ENCODE results near the gene CFAP54. TPM values are rescaled to one million over a fixed set of nuclear protein-coding genes. Genes with fewer than 3 reads are reported as not detected.
A peak's percentile ranks its signal among the peaks of the same experiment; 100 is the strongest.

CFAP54 gene
- total RNA-seq, 1 experiment from 2014 or later, result 0.09 TPM

DNA sequence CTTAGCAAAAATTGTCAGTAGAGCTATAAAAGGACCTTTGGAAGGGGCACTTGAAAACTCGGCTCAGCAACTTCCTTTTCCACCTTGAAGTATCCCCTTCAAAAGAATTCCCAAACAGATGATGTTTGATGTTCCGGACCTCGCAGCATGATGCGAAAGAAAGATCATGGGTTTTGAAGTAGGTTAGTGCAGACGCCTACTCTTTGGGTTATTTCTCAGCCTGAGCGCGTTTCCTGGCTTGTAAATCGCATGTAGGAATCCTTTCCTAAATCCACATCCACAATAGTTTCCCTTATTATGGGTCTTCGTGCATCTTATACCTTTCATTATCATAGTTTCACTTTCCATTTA is 417.1 kb downstream of the CFAP54 start:
- H3K27ac Mint-ChIP-seq, result no peak overlapping the region
- H3K4me3 Mint-ChIP-seq, result peak overlapping the region; percentile 73
- DNase-seq (ENCODE audit: low spot score) (no peak), ATAC-seq (no peak)
- peaks cover 33% of the 10 kb centered on the region for H3K4me1 Mint-ChIP-seq
- peaks cover 5% of the 10 kb centered on the region for H3K9me3 Mint-ChIP-seq
- CTCF ChIA-PET, result no interaction called here
- POLR2A ChIA-PET, result no interaction called here
- TF ChIP-seq TCF7 (CRISPR knock-in tag; IDR thresholded peaks at IDR 0.05; ENCODE audit: low read depth) (no peak), ZNF138 (CRISPR knock-in tag; conservative IDR thresholded peaks at IDR 0.05) (no peak), ZNF671 (CRISPR knock-in tag; IDR thresholded peaks at IDR 0.05) (no peak), HMGA2 (CRISPR knock-in tag; IDR thresholded peaks at IDR 0.05) (no peak), ELF4 (CRISPR knock-in tag; IDR thresholded peaks at IDR 0.05; ENCODE audit: low read depth) (no peak), PRRX2 (CRISPR knock-in tag; IDR thresholded peaks at IDR 0.05) (no peak), GABPB1 (CRISPR knock-in tag; IDR thresholded peaks at IDR 0.05) (no peak), JAZF1 (CRISPR knock-in tag; IDR thresholded peaks at IDR 0.05) (no peak), FOXP1 (CRISPR knock-in tag; IDR thresholded peaks at IDR 0.05; ENCODE audit: borderline replicate concordance) (no peak), CREM (CRISPR knock-in tag; IDR thresholded peaks at IDR 0.05) (no peak), MYBL2 (CRISPR knock-in tag; IDR thresholded peaks at IDR 0.05) (no peak), KAT7 (CRISPR knock-in tag; IDR thresholded peaks at IDR 0.05; ENCODE audit: borderline replicate concordance) (no peak), ZNF263 (CRISPR knock-in tag; IDR thresholded peaks at IDR 0.05; ENCODE audit: low read depth) (no peak), GTF2I (CRISPR knock-in tag; conservative IDR thresholded peaks at IDR 0.05) (no peak), ZNF121 (CRISPR knock-in tag; IDR thresholded peaks at IDR 0.05) (no peak)
- TF ChIP-seq, protein P1, sequence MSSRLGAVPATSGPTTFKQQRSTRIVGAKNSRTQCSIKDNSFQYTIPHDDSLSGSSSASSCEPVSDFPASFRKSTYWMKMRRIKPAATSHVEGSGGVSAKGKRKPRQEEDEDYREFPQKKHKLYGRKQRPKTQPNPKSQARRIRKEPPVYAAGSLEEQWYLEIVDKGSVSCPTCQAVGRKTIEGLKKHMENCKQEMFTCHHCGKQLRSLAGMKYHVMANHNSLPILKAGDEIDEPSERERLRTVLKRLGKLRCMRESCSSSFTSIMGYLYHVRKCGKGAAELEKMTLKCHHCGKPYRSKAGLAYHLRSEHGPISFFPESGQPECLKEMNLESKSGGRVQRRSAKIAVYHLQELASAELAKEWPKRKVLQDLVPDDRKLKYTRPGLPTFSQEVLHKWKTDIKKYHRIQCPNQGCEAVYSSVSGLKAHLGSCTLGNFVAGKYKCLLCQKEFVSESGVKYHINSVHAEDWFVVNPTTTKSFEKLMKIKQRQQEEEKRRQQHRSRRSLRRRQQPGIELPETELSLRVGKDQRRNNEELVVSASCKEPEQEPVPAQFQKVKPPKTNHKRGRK (CRISPR knock-in tag; IDR thresholded peaks at IDR 0.05; ENCODE audit: borderline replicate concordance), result no peak
- TF ChIP-seq, protein P2, sequence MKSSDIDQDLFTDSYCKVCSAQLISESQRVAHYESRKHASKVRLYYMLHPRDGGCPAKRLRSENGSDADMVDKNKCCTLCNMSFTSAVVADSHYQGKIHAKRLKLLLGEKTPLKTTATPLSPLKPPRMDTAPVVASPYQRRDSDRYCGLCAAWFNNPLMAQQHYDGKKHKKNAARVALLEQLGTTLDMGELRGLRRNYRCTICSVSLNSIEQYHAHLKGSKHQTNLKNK (CRISPR knock-in tag; IDR thresholded peaks at IDR 0.05), result no peak
- TF ChIP-seq, protein P3, sequence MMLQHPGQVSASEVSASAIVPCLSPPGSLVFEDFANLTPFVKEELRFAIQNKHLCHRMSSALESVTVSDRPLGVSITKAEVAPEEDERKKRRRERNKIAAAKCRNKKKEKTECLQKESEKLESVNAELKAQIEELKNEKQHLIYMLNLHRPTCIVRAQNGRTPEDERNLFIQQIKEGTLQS (CRISPR knock-in tag; conservative IDR thresholded peaks at IDR 0.05), result no peak
- no peaks in the 10 kb centered on the region for H3K27me3 Mint-ChIP-seq (ENCODE audit: low read depth)
- H3K36me3 Mint-ChIP-seq, result no peaks in the 10 kb centered on the region; the same call in 1 of the 2 replicates

DNA sequence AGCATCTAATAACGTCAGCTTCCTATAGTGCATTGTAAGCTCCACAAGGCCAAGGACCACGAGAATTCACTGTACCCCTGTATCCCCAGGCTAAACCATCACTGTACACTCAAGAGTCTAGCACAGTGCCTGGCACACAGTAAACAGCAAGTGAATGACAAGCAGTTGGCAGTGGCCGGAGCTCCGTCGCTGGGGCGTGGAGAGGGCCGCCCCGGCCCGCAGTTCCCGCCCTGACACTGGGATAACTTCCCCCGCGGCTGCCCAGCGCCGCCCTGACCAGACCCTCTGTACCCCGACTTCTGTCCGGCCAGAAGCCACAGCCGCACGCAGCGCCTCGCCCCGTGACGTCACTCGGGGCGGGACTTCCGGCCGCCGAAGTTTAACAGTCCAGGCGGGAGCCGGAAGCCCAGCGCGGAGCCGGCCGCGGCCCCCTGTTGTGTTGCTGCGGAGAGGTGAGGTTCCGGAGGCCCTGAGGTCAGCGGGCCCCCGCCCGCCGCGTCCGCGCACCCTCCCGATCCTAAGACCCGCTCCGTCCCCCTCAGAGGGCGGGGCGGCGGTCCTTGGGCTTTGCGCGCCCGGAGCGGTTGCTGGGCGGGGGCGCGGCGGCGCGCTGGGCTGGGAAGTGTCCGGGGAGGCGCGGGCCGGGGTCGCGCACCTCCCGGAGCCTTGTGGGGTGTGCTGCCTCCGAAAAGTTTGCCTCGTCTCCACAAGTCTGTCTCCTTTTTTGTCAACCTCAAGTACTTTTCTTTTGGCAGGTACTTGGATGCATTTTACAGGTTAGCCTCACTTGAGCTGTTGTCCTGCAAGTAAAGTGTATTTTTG is 417.7 kb downstream of the CFAP54 start, which contains the start of gene NEDD1:
NEDD1 (plus strand) TSS at position 409 of the 822 bp plus-strand sequence. CDS start 2,503 bp downstream, outside the sequence.
- Mint-ChIP-seq H3K27ac (peak within 1 kb of the TSS; percentile 98), H3K9me3 (peaks cover 5% of the 10 kb centered on the region), H3K4me3 (peak within 1 kb of the TSS; percentile 94), H3K36me3 (no peaks in the 10 kb centered on the region; the same call in 1 of the 2 replicates), H3K4me1 (peaks cover 35% of the 10 kb centered on the region), H3K27me3 (ENCODE audit: low read depth) (no peaks in the 10 kb centered on the region)
- ChIA-PET POLR2A (no interaction called here), CTCF (no interaction called here)
- ATAC-seq, result peak; percentile 90
- peak; percentile 93 for DNase-seq (ENCODE audit: low spot score)
- TF ChIP-seq NR2C2 (CRISPR knock-in tag; IDR thresholded peaks at IDR 0.05), result no peak
- 0 out of 2 replicates have a peak, but pooled peaks have one; percentile 47 for TF ChIP-seq ZBTB21 (CRISPR knock-in tag; IDR thresholded peaks at IDR 0.05; ENCODE audit: borderline replicate concordance)
- TF ChIP-seq, protein P4, sequence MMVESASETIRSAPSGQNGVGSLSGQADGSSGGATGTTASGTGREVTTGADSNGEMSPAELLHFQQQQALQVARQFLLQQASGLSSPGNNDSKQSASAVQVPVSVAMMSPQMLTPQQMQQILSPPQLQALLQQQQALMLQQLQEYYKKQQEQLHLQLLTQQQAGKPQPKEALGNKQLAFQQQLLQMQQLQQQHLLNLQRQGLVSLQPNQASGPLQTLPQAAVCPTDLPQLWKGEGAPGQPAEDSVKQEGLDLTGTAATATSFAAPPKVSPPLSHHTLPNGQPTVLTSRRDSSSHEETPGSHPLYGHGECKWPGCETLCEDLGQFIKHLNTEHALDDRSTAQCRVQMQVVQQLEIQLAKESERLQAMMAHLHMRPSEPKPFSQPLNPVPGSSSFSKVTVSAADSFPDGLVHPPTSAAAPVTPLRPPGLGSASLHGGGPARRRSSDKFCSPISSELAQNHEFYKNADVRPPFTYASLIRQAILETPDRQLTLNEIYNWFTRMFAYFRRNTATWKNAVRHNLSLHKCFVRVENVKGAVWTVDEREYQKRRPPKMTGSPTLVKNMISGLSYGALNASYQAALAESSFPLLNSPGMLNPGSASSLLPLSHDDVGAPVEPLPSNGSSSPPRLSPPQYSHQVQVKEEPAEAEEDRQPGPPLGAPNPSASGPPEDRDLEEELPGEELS (CRISPR knock-in tag; IDR thresholded peaks at IDR 0.05), result peak; percentile 82
- TF ChIP-seq JAZF1 (CRISPR knock-in tag; IDR thresholded peaks at IDR 0.05), result no peak
- TF ChIP-seq, protein P5, sequence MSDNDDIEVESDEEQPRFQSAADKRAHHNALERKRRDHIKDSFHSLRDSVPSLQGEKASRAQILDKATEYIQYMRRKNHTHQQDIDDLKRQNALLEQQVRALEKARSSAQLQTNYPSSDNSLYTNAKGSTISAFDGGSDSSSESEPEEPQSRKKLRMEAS (CRISPR knock-in tag; IDR thresholded peaks at IDR 0.05), result peak; percentile 67; the same call in 1 of the 2 replicates
- TF ChIP-seq CREM (CRISPR knock-in tag; IDR thresholded peaks at IDR 0.05), result peak; percentile 91
- TF ChIP-seq RELA (CRISPR knock-in tag; IDR thresholded peaks at IDR 0.05; ENCODE audit: borderline replicate concordance), result 0 out of 2 replicates have a peak, but pooled peaks have one; percentile 18
- peak; percentile 95 for TF ChIP-seq ETV6 (CRISPR knock-in tag; IDR thresholded peaks at IDR 0.05)
- TF ChIP-seq ZNF232 (CRISPR knock-in tag; IDR thresholded peaks at IDR 0.05), result peak; percentile 77; the same call in 1 of the 2 replicates
- TF ChIP-seq FOXP1 (CRISPR knock-in tag; IDR thresholded peaks at IDR 0.05; ENCODE audit: borderline replicate concordance), result peak; percentile 42; the same call in 1 of the 2 replicates
- TF ChIP-seq, protein P6, sequence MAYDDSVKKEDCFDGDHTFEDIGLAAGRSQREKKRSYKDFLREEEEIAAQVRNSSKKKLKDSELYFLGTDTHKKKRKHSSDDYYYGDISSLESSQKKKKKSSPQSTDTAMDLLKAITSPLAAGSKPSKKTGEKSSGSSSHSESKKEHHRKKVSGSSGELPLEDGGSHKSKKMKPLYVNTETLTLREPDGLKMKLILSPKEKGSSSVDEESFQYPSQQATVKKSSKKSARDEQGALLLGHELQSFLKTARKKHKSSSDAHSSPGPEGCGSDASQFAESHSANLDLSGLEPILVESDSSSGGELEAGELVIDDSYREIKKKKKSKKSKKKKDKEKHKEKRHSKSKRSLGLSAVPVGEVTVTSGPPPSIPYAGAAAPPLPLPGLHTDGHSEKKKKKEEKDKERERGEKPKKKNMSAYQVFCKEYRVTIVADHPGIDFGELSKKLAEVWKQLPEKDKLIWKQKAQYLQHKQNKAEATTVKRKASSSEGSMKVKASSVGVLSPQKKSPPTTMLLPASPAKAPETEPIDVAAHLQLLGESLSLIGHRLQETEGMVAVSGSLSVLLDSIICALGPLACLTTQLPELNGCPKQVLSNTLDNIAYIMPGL (CRISPR knock-in tag; IDR thresholded peaks at IDR 0.05), result 0 out of 2 replicates have a peak, but pooled peaks have one; percentile 83
- TF ChIP-seq GTF2I (CRISPR knock-in tag; conservative IDR thresholded peaks at IDR 0.05), result peak; percentile 92
- TF ChIP-seq, protein P7, sequence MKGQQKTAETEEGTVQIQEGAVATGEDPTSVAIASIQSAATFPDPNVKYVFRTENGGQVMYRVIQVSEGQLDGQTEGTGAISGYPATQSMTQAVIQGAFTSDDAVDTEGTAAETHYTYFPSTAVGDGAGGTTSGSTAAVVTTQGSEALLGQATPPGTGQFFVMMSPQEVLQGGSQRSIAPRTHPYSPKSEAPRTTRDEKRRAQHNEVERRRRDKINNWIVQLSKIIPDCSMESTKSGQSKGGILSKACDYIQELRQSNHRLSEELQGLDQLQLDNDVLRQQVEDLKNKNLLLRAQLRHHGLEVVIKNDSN (CRISPR knock-in tag; IDR thresholded peaks at IDR 0.05), result peak; percentile 39
- TF ChIP-seq MYBL2 (CRISPR knock-in tag; IDR thresholded peaks at IDR 0.05), result 0 out of 2 replicates have a peak, but pooled peaks have one; percentile 45
- no peak for TF ChIP-seq ZNF416 (CRISPR knock-in tag; IDR thresholded peaks at IDR 0.05)
- TF ChIP-seq ZNF423 (CRISPR knock-in tag; IDR thresholded peaks at IDR 0.05), result peak; percentile 75
